ENCODE results near the gene WRAP73.

The WRAP73 gene

DNA sequence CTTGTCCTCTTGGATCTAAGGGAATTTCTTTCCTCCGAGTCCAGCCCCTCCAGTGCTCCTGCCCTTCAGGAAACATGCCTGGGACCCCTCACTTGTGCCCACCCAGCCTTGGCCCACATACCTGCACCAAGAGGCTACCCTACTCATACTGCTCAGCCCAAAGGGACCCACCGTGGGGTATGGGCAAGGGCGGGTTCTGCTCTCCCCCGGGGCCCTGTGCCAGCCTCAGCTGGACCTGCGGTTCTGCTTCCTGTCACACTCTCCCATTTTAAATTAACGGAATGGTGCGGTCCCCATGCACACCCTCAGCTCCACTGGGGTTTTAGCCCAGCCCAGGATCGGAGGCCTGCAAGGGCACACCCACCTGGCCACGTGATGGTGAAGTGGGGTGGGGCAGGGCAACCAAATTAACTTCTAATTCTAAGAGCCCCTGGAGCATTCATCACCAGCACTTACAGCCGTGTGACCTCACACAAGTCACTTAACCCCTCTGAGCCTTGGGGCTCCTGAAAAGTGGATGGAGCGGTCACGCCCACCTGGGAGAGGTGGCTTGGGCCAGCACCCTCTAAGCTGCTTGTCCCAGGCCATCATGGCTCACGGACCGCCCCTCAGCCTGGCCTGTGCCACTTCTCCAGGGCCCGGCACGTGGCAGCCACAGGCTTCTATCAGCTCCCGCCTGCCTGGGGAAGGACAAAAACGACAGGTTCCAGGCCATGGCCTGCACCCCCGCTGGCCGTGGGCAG is 30.8 kb upstream of the WRAP73 start:
- H3K4me1 ChIP-seq (ENCODE audit: insufficient read depth, low read length) = no peaks in the 10 kb centered on the region; the same call in 1 of the 2 replicates
- H3K4me3 ChIP-seq (ENCODE audit: low read length) = no peak overlapping the region
- H3K27ac ChIP-seq (ENCODE audit: low read length) = no peak overlapping the region
- H3K9me3 ChIP-seq (ENCODE audit: insufficient read depth, low read depth, low read length) = no peaks in the 10 kb centered on the region
- peaks cover 26% of the 10 kb centered on the region for H3K27me3 ChIP-seq (ENCODE audit: insufficient read depth, low read length)
- H3K36me3 ChIP-seq (ENCODE audit: insufficient read depth, low read depth, low read length) = no peaks in the 10 kb centered on the region
- H3K9ac ChIP-seq (ENCODE audit: low read depth, low read length) = no peak overlapping the region

DNA sequence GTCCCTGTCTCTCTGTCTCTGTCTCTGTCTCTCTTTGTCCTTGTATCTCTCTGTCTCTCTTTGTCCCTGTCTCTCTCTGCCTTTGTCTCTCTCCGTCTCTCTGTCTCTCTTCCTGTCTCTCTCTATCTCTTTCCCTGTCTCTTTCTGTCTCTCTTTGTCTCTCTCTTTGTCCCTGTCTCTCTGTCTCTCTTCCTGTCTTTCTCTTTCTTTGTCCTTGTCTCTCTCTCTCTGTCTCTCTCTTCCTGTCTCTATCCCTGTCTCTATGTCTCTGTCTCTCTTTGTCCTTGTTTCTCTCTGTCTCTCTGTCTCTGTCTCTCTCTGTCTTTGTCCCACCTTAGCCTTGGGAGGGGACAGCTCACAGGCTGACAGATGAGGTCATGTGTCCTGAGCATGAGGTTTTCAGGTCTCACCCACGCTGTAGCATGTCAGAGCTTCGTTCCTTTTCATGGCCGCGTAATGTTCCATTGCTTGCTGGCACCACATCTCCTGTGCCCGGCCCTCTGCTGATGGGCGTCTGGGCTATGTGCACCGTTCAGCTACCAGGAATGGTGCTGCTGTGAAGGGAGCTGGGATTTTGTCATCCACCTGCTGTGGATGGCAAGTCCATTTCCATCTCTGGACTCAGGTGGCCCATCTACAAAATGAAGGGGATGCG is 30.0 kb upstream of the WRAP73 start:
- Histone ChIP-seq H3K27ac (ENCODE audit: low read length) (no peak overlapping the region), H3K4me1 (ENCODE audit: insufficient read depth, low read length) (no peaks in the 10 kb centered on the region; the same call in 1 of the 2 replicates), H3K27me3 (ENCODE audit: insufficient read depth, low read length) (peaks cover 20% of the 10 kb centered on the region), H3K9ac (ENCODE audit: low read depth, low read length) (no peak overlapping the region), H3K36me3 (ENCODE audit: insufficient read depth, low read depth, low read length) (no peaks in the 10 kb centered on the region), H3K4me3 (ENCODE audit: low read length) (no peak overlapping the region), H3K9me3 (ENCODE audit: insufficient read depth, low read depth, low read length) (no peaks in the 10 kb centered on the region)

GRCh38 chr1:3679098-3679555 is 29.2 kb upstream of the WRAP73 start:
- Histone ChIP-seq H3K27ac (ENCODE audit: low read length) (no peak overlapping the region), H3K36me3 (ENCODE audit: insufficient read depth, low read depth, low read length) (no peaks in the 10 kb centered on the region), H3K9me3 (ENCODE audit: insufficient read depth, low read depth, low read length) (no peaks in the 10 kb centered on the region), H3K4me1 (ENCODE audit: insufficient read depth, low read length) (peaks cover 4% of the 10 kb centered on the region; the same call in 1 of the 2 replicates), H3K4me3 (ENCODE audit: low read length) (no peak overlapping the region), H3K27me3 (ENCODE audit: insufficient read depth, low read length) (peaks cover 12% of the 10 kb centered on the region), H3K9ac (ENCODE audit: low read depth, low read length) (no peak overlapping the region)

DNA sequence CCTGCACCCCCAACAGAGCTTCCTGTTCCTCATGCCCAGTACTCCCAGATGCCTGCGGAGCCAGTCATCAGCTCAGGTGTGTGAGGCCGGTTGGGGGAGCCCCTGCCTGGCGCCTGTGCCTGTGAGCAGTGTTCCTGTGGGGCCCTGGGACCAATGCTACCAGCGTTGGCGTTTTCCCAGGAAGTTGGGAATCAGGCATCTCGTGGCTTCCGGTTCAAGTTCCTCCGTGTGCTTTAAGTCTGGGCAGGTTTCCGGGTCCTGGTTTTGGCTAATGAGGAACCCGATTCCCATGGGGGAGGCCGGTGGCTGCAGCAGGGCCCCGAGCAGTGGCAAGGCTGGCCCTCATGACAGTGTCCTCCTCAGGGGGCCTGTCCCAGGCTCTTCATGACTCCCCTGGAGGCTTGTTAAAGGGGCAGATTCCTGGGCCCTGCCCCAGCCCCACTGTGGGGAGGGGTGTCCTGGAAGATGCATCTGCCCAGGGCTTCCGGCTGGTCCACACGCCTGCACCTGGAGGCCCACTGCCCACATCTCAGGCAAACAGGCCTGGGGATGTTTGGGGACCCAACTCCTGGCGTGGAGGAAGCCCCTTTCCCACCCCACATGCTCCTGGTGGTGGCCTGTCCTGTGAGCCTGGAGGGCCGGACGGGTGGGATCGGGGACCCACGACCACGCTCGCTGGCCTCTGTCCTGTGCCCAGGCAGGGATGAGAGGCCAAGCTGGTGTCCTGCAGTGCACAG is 28.6 kb upstream of the WRAP73 start:
- Histone ChIP-seq H3K36me3 (ENCODE audit: insufficient read depth, low read depth, low read length) (no peaks in the 10 kb centered on the region), H3K27ac (ENCODE audit: low read length) (no peak overlapping the region), H3K9ac (ENCODE audit: low read depth, low read length) (no peak overlapping the region), H3K4me1 (ENCODE audit: insufficient read depth, low read length) (peaks cover 4% of the 10 kb centered on the region; the same call in 1 of the 2 replicates), H3K9me3 (ENCODE audit: insufficient read depth, low read depth, low read length) (no peaks in the 10 kb centered on the region), H3K4me3 (ENCODE audit: low read length) (no peak overlapping the region), H3K27me3 (ENCODE audit: insufficient read depth, low read length) (peaks cover 8% of the 10 kb centered on the region)

DNA sequence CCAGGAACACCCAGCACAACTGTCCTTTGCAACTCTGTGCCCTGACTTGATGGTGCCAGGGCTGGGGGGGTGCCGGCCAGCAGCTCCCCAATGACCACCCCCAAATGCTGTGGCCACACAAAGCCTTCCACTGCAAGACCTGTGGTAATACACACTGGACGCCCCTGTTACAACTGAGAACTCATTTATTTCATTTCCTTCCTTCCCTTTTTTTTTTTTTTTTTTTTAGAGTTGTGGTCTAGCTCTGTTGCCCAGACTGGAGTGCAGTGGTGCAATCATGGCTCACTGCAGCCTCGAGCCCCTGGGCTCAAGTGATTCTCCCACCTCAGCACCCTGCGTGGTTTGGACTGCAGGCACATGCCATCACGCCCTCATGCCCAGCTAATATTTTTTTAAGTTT is 27.6 kb upstream of the WRAP73 start:
- H3K9ac ChIP-seq (ENCODE audit: low read depth, low read length) = no peak overlapping the region
- peaks cover 4% of the 10 kb centered on the region; the same call in 1 of the 2 replicates for H3K4me1 ChIP-seq (ENCODE audit: insufficient read depth, low read length)
- no peak overlapping the region for H3K4me3 ChIP-seq (ENCODE audit: low read length)

DNA sequence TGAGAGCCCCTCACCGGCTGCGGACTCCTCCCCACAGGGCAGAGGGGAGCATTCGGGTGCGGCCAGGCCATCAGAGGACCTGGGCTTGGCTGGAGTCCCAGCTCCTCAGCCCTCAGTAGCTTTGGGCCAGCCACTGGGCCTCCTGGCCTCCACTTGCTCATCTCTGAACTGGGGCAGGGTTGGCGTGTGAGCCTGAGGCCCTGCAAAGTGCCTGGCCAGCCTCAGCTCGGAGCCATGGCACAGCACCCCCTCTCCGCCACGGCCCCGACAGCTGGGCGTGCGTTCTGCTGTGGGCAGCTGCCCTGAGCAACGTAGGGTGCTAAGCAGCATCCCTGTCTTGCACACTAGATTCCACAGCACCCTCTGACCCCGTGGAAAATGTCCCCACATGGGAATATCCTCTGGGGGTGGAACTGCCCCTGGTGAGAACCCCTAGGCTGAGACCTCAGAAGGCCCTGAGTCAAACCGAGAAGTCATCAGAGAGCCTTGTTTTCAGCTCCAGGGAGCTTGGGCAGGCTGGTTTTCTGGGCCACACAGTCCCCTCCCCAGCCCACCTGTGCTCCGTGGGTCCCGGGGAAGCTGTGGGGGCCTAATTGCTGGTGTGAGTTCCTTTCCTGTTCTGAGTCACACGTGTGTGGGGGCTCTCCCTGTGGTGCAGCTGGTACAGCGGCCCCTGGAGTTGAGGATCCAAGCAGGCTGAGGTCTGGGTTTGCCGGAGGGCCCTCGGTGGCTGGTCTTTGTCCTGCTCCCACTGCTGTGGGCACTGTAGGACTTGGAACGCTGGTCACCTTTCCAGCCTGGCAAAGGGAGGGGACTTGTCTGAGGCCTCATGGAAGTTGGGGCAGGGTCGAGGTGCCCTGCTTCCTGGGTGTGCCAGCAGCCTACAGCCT is 26.9 kb upstream of the WRAP73 start:
- Histone ChIP-seq H3K4me1 (ENCODE audit: insufficient read depth, low read length) (peaks cover 4% of the 10 kb centered on the region; the same call in 1 of the 2 replicates), H3K27ac (ENCODE audit: low read length) (no peak overlapping the region), H3K9ac (ENCODE audit: low read depth, low read length) (no peak overlapping the region), H3K27me3 (ENCODE audit: insufficient read depth, low read length) (peaks cover 3% of the 10 kb centered on the region; the same call in 1 of the 2 replicates), H3K4me3 (ENCODE audit: low read length) (no peak overlapping the region), H3K9me3 (ENCODE audit: insufficient read depth, low read depth, low read length) (no peaks in the 10 kb centered on the region), H3K36me3 (ENCODE audit: insufficient read depth, low read depth, low read length) (no peaks in the 10 kb centered on the region)

More for the DNA sequence above, 27.6 kb upstream of the WRAP73 start:
- Histone ChIP-seq H3K27ac (ENCODE audit: low read length) (no peak overlapping the region), H3K36me3 (ENCODE audit: insufficient read depth, low read depth, low read length) (no peaks in the 10 kb centered on the region), H3K27me3 (ENCODE audit: insufficient read depth, low read length) (no peaks in the 10 kb centered on the region; the same call in 1 of the 2 replicates), H3K9me3 (ENCODE audit: insufficient read depth, low read depth, low read length) (no peaks in the 10 kb centered on the region)

GRCh38 chr1:3675436-3675835 is 25.5 kb upstream of the WRAP73 start:
- Histone ChIP-seq H3K9me3 (ENCODE audit: insufficient read depth, low read depth, low read length) (no peaks in the 10 kb centered on the region), H3K36me3 (ENCODE audit: insufficient read depth, low read depth, low read length) (no peaks in the 10 kb centered on the region), H3K27me3 (ENCODE audit: insufficient read depth, low read length) (peaks cover 13% of the 10 kb centered on the region; the same call in 1 of the 2 replicates), H3K4me3 (ENCODE audit: low read length) (peak overlapping the region; percentile 41; the same call in 1 of the 2 replicates), H3K9ac (ENCODE audit: low read depth, low read length) (peak overlapping the region; percentile 58; the same call in 1 of the 2 replicates), H3K4me1 (ENCODE audit: insufficient read depth, low read length) (peaks cover 4% of the 10 kb centered on the region; the same call in 1 of the 2 replicates), H3K27ac (ENCODE audit: low read length) (no peak overlapping the region)

- peak overlapping the region; percentile 47 for H3K27ac ChIP-seq (ENCODE audit: low read length)
These were observed 24.5 kb upstream of the WRAP73 start for GRCh38 chr1:3674100-3675094.

DNA sequence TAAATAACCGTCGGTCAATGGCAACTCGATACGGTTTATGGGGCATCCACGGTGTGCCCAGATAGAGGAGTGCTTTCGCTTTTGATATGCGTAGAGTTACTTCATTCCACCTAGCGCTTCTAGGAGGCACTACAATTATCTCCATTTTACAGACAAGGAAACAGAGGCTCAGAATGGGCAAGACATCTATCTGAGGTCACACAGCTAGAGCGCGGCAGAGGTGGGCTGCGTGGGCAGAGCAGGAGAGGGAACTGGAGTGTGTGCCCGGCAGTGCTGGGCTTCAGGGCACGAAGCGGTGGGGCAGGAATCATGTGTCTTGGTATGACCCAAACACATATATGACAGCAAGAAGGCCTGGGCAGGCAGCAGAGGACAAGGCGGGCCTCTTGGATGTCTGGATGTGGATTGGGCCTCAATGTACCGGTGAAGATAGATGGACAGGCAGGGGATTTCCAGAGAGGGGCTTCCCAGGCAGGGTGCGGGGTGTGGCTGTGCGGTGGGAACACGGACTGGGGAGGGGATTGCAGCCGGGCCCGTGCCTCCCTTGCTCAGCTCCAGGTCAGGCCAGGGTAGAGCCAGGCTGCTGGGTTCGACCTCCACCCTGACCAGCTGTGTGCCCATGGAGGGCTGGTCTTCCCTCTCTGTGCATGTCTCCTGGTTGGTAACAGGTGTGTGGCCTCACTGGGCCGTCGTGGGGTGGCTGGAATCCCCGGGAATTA is 23.6 kb upstream of the WRAP73 start:
- no peak overlapping the region for H3K9ac ChIP-seq (ENCODE audit: low read depth, low read length)
- H3K27me3 ChIP-seq (ENCODE audit: insufficient read depth, low read length) = peaks cover 13% of the 10 kb centered on the region; the same call in 1 of the 2 replicates
- no peaks in the 10 kb centered on the region for H3K36me3 ChIP-seq (ENCODE audit: insufficient read depth, low read depth, low read length)
- H3K9me3 ChIP-seq (ENCODE audit: insufficient read depth, low read depth, low read length) = no peaks in the 10 kb centered on the region
- H3K27ac ChIP-seq (ENCODE audit: low read length) = no peak overlapping the region
- H3K4me3 ChIP-seq (ENCODE audit: low read length) = no peak overlapping the region
- peaks cover 4% of the 10 kb centered on the region; the same call in 1 of the 2 replicates for H3K4me1 ChIP-seq (ENCODE audit: insufficient read depth, low read length)

More at GRCh38 chr1:3674100-3675094, 24.5 kb upstream of the WRAP73 start:
- Histone ChIP-seq H3K9me3 (ENCODE audit: insufficient read depth, low read depth, low read length) (no peaks in the 10 kb centered on the region), H3K27me3 (ENCODE audit: insufficient read depth, low read length) (peaks cover 13% of the 10 kb centered on the region; the same call in 1 of the 2 replicates), H3K4me3 (ENCODE audit: low read length) (no peak overlapping the region; the same call in 1 of the 2 replicates), H3K9ac (ENCODE audit: low read depth, low read length) (no peak overlapping the region), H3K4me1 (ENCODE audit: insufficient read depth, low read length) (peaks cover 4% of the 10 kb centered on the region; the same call in 1 of the 2 replicates), H3K36me3 (ENCODE audit: insufficient read depth, low read depth, low read length) (no peaks in the 10 kb centered on the region)
